CD4-positive, alpha-beta T cell treated with Interleukin-4 for 4 hours (primary cell): ENCODE results near the gene CFAP100.
A peak's percentile ranks its signal among the peaks of the same experiment; 100 is the strongest.

Experiments
- DNase-seq: peaks from one replicate; pipeline ENCODE4 v3.0.0-alpha.2; 2020

The CFAP100 gene

DNA sequence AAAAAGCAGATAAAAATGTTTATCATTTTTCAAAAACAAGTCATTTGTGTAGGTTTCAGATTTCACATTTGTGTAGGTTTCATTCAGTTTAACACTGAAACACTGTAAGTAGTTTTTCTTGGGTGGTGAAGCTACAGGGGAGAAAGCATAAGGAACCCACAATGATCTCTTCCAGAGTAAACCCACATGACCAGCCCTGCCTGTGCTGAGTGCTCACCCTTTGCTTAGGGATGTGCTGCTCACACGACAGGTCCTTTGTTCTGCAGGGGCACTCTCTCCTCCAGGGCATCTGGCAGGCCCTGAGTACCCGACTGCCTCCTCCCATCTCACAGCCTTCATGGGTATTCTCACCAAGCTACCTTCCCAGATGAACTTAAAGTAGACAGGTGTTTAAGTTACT is 52.1 kb downstream of the CFAP100 start:
- DNase-seq: no peak

GRCh38 chr3:126447456-126448106 is 52.9 kb downstream of the CFAP100 start:
- DNase-seq: no peak

- DNase-seq: no peak
Observed at GRCh38 chr3:126448136-126448892, 53.6 kb downstream of the CFAP100 start.

- DNase-seq: no peak
Observed at GRCh38 chr3:126448893-126449180, 54.1 kb downstream of the CFAP100 start.

- DNase-seq: no peak
Observed at GRCh38 chr3:126449621-126450051, 54.9 kb downstream of the CFAP100 start.

- no peak for DNase-seq
Observed at GRCh38 chr3:126450219-126450618, 55.5 kb downstream of the CFAP100 start.

- DNase-seq: no peak
Observed at GRCh38 chr3:126450744-126451143, 56.0 kb downstream of the CFAP100 start.

DNA sequence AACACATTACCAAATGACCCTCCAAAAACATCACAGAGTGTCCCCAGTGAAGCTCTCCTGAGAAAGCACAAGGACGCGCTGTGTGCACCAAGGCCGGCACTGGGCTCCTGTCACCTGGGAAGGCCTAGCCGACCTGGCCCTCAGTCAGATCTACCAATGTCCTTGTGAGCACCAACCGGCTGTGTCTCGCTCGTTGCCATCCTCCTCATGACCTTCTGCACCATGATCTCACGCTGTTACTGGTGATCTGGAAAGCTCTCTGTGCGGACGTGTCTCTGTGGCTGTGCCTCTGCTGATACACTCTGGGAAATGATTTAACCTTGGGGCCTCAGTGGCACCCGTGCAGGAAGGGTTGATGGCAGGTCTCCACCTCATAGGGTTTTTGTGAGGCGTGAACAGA is 56.8 kb downstream of the CFAP100 start:
- DNase-seq: no peak

DNA sequence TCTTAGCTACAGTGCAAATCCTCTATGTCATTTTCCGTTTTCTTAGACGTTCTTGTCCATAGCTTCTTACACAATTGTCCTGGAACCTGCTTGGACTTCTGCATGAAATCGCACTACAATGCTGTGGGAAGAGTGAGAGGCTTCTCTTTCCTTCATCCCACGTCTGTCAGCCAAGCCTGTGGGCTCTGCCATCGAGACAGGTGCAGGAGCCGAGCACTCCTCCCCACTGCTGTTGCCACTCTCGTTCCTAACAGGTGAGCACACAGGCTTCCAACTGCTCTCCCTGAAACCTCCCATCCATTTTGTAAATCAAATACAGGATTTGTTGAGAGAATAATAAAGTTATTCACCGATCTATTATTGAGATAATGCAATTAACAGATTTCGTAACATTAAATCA is 57.5 kb downstream of the CFAP100 start:
- DNase-seq: no peak

GRCh38 chr3:126454025-126454424 is 59.3 kb downstream of the CFAP100 start:
- no peak for DNase-seq

DNA sequence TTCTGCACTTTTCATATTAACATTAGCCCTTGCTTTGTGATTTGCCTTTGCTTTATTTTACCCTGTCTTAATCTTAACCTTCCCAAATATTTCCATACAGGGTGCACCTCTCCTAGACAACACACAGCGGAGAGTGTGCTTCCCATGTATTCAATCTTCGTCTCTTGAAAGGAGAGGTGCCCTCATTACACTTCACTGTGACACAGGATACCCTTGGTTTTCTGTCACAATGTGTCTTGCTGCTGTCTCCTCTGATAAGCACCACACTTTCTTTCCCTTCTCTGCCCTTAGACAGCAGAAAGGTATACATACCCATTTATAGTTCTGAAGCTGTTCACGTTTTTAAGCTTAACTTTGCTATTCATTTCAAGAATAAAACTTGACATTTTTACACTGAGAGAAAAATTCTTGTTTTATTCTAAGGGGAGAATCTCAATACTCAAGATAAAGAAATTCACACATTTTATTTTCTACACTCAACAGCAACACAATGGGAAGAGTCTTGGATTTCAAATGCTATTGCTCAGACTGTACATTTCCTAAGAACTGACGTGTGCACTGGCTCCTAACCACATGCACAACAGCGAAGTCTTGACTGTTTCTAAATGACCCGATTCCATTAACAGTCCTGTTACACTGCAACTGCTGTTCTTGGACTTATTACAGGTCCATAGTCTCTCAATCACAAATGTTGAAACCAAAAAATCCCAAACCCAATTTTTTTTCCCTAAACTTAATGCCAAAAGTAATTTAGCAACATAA is 59.9 kb downstream of the CFAP100 start:
- DNase-seq: no peak

DNA sequence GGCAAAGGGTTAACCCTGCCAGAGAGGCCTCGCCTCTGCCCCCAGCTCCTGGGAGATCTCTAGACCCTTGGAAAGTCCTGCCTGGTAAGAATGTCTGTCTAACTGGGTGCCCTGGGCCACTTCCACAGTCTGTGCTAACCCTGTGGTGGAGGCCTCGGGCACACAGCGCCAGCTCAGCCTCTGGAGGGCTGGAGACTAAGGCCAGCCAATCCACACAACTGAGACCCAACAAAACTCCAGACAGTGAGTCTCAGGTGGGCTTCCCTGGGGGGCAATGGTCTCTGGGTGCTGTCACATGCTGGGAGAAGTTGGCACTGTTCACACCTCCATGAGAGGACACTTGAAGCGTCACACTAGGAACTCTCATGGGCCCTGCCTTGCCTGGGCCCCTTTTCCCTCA is 61.5 kb downstream of the CFAP100 start:
- DNase-seq: no peak

GRCh38 chr3:126456766-126457388 is 62.2 kb downstream of the CFAP100 start:
- no peak for DNase-seq

GRCh38 chr3:126459111-126459762 is 64.5 kb downstream of the CFAP100 start:
- DNase-seq: no peak

- DNase-seq: no peak
Observed at GRCh38 chr3:126459763-126460127, 65.0 kb downstream of the CFAP100 start.

DNA sequence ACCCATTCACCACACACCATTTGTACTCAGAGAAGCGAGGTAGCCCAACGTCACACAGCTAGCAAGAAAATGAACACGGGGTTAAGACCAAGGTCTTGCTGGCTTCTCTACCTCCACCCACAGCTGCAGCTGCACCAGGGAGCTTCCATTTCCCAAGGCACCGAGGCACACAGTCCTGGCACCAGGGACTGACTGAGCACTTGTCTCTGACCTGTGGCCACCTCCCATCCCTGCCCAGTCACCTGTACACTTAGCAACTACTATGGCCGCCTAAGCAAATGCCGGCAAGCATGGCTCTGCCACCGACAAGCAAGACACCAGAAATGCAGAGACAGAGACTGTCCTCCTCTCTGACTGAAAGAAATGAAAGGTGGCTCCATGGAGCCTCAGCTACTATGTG is 65.7 kb downstream of the CFAP100 start:
- DNase-seq: no peak

GRCh38 chr3:126461450-126462070 is 66.9 kb downstream of the CFAP100 start:
- no peak for DNase-seq

GRCh38 chr3:126463521-126463920 is 68.8 kb downstream of the CFAP100 start:
- DNase-seq: no peak

DNA sequence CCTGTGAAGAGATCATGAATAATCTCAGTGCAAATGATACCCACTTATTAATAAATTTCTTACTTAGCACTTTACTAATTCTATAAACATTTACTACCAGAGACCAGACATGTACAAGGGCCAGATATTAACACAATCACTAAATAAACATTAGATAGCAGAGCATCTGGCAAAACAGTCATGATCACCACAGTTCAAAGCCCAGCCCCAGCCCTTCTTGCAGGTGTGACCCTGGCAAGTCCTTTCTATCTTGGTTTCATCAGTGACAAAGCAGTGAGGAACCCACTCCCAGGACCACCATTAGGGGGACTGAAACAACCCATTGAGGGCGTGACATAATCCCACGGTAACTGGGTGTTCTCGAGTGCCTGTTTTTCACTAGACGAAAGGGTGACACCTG is 69.4 kb downstream of the CFAP100 start:
- DNase-seq: no peak

DNA sequence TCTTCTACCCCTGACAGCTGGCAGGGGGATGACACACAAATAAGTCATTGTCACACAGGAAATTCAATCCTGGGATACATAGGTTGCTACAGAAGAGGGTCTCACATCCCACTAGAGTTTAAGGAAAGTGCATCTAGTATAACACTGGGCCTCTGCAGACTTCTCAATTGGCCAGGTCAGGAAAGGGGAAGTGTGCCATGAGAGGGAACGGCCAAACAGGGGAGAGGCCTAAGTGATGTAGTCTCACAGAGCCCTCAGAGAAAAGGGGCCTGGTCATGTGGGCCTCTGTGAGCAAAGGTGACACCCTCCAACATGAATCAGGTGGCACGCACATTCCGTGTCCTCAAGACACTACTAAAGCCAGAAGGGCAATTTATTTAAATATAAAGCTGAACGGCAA is 69.8 kb downstream of the CFAP100 start:
- DNase-seq: peak; percentile 5

DNA sequence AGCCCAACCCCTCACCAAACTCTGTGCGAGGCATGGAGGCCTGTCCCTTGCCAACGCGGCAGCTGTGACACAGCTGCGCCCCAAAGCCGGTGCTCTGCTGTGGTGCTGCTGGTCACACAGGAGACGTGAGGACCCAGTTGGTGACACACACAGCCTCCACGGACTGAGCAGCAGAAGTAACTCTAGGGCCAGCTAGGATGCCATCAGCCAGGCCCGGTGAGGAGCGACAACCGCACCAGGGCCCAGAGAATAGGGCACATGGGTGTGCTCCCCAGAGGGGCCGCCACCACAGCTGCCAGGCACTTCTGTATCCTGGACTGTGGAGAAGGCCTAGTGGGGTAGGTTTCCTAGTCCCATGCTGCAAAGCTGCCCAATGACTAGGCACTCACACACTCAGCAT is 70.3 kb downstream of the CFAP100 start:
- no peak for DNase-seq

- DNase-seq: no peak
Observed at GRCh38 chr3:126465928-126466544, 71.3 kb downstream of the CFAP100 start.
